DOHH2 (cell line): Measurements from ENCODE around the gene FSTL4.

Source experiments
- EZH2phosphoT487 ChIP-seq: fragments of 200-600 bp; sonication (generic); IDR thresholded peaks from 2 replicates; pipeline ENCODE4 v1.6.1; 2017; ENCODE audit warnings: borderline replicate concordance, mild to moderate bottlenecking, antibody characterized with exemption, low read length, moderate library complexity, mixed read lengths
- TF ChIP-seq, protein P1 (sequence below): fragments of 200-600 bp; sonication (generic); IDR thresholded peaks from one replicate; pipeline ENCODE4 v1.5.1; 2014; ENCODE audit warnings: antibody characterized with exemption, mild to moderate bottlenecking, low read depth, low read length; ENCODE audit not compliant: poor library complexity, severe bottlenecking

DNA sequence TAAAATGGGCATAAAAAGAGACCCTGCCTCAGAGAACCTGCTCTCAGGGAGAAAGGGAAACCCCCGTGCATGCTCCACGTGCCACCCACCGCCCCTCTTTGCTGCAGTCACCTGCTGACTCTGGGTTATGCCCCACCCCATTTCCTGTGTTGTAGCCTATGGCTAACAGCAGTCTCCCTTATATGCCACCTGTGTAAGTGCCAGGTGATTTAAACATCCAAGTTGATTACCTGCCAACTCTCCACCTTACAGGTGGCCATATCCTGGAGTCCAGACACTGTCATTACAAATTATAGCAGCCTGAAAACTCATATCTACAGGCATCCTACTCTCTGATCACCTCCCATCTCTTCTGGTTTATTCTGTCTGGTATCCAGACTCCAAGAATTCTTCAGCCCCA is 318.0 kb downstream of the FSTL4 start:
- TF ChIP-seq EZH2phosphoT487, result no peak
- TF ChIP-seq, protein P1, sequence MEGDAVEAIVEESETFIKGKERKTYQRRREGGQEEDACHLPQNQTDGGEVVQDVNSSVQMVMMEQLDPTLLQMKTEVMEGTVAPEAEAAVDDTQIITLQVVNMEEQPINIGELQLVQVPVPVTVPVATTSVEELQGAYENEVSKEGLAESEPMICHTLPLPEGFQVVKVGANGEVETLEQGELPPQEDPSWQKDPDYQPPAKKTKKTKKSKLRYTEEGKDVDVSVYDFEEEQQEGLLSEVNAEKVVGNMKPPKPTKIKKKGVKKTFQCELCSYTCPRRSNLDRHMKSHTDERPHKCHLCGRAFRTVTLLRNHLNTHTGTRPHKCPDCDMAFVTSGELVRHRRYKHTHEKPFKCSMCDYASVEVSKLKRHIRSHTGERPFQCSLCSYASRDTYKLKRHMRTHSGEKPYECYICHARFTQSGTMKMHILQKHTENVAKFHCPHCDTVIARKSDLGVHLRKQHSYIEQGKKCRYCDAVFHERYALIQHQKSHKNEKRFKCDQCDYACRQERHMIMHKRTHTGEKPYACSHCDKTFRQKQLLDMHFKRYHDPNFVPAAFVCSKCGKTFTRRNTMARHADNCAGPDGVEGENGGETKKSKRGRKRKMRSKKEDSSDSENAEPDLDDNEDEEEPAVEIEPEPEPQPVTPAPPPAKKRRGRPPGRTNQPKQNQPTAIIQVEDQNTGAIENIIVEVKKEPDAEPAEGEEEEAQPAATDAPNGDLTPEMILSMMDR, result no peak
